BJ (cell line): Measurements from ENCODE around the gene SLC35A3. TPM values are rescaled to one million over a fixed set of nuclear protein-coding genes. Genes with fewer than 3 reads are reported as not detected.

ENCODE experiments used
- CTCF ChIA-PET: fragments of 350-600 bp; formaldehyde crosslinking; extraction: SDS; loops from one replicate; lab custom pipeline; 2021; ENCODE audit warnings: antibody characterized with exemption, inconsistent platforms; lab: Yijun Ruan, JAX
- POLR2A ChIA-PET: fragments of 300-600 bp; sonication (Branson Sonifier 250); formaldehyde crosslinking; extraction: SDS; loops from one replicate; lab custom pipeline; 2021; ENCODE audit warnings: antibody characterized with exemption; lab: Charles Lee
- DNase-seq: peaks from one replicate; pipeline ENCODE4 v3.0.0-alpha.2; 2011; ENCODE audit warnings: low read depth
- H3K27me3 ChIP-seq: 2 replicates; pipeline ENCODE4 v1.6.0; 2011; ENCODE audit warnings: low read length; ENCODE audit not compliant: control insufficient read depth, insufficient read depth
- H3K36me3 ChIP-seq: 2 replicates; pipeline ENCODE4 v1.5.1; 2011; ENCODE audit warnings: low read length; ENCODE audit not compliant: control insufficient read depth, insufficient read depth
- H3K4me3 ChIP-seq: 2 replicates; pipeline ENCODE4 v1.5.1; 2011; ENCODE audit warnings: low read depth, mild to moderate bottlenecking, control low read depth, low read length
- polyA plus RNA-seq: library from polyadenylated mRNA; depleted of rRNA; stranded (reverse); fragments of >200 nt; gene quantifications from 2 replicates; pipeline ENCODE4 v1.2.3, GENCODE V29; 2011
- TF ChIP-seq, protein P1 (sequence below): IDR thresholded peaks from 2 replicates; pipeline ENCODE4 v1.5.1; 2011; ENCODE audit warnings: low read depth, mild to moderate bottlenecking, control low read depth, inconsistent platforms, low read length, moderate library complexity; ENCODE audit not compliant: insufficient read depth

Gene SLC35A3
- polyA plus RNA-seq, 1 experiment, result 7.8 TPM

DNA sequence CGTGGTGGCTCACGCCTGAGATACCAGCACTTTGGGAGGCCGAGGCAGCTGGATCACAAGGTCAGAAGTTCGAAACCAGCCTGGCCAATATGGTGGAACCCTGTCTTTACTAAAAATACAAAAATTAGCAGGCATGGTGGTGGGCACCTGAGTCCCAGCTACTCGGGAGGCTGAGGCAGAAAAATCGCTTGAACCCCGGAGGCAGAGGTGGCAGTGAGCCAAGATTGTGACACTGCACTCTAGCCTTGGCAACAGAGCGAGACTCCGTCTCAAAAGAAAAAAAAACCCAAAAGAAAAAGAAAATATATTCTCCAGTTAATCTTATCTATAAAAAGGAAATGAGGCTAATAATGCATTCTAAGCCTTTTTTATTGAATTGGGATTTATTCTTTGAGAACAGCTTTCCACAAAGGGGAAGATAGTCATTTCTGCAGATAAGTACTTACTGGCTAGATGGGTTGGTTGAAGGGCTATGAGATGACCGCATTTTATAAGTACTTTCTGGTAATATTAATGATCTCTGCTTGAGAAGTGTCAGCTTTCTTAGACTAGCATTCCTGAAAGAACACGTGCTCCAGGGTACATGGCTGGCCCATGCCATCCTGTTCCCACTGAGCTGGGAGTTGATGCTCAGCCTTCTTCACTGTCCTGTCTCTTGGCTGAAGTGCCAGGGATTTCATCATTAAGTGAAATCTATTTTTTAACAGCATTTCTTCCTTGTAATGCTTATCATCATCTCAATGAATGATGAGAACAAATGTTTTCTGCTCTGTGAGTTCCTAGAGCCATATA, 105.0 kb downstream of the SLC35A3 start:
- Histone ChIP-seq H3K36me3 (peaks cover 12% of the 10 kb centered on the region), H3K27me3 (no peaks in the 10 kb centered on the region), H3K4me3 (no peak overlapping the region)
- TF ChIP-seq, protein P1, sequence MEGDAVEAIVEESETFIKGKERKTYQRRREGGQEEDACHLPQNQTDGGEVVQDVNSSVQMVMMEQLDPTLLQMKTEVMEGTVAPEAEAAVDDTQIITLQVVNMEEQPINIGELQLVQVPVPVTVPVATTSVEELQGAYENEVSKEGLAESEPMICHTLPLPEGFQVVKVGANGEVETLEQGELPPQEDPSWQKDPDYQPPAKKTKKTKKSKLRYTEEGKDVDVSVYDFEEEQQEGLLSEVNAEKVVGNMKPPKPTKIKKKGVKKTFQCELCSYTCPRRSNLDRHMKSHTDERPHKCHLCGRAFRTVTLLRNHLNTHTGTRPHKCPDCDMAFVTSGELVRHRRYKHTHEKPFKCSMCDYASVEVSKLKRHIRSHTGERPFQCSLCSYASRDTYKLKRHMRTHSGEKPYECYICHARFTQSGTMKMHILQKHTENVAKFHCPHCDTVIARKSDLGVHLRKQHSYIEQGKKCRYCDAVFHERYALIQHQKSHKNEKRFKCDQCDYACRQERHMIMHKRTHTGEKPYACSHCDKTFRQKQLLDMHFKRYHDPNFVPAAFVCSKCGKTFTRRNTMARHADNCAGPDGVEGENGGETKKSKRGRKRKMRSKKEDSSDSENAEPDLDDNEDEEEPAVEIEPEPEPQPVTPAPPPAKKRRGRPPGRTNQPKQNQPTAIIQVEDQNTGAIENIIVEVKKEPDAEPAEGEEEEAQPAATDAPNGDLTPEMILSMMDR, result no peak
- POLR2A ChIA-PET, result no interaction called here
- no peak for DNase-seq
- CTCF ChIA-PET, result interaction anchor here (1.0 to 1.3 kb wide), 2 partner anchors 9 to 11 kb away, joined by 3 to 4 read pairs; no protein-coding TSS in a partner anchor

DNA sequence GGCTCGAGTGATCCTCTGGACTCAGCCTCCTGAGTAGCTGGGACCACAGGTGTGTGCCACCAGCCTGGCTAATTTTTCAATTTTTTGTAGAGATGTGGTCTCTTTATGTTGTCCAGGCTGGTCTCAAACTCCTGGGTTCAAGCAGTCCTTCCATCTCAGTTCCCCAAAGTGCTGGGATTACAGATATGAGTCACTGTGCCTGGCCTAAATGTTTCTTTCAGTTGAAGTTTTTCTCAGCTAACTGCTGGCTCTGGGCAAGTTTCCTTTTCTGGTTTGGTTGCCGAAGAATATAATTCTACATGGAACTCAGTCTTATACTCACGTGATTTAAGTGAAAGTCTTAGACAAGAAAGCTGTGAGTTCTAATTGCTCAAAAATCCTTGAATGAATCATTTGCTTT, 106.0 kb downstream of the SLC35A3 start:
- TF ChIP-seq, protein P1, result no peak
- no peaks in the 10 kb centered on the region for H3K27me3 ChIP-seq
- peaks cover 11% of the 10 kb centered on the region for H3K36me3 ChIP-seq
- no peak overlapping the region for H3K4me3 ChIP-seq
- CTCF ChIA-PET, result interaction anchor here (1.0 to 1.3 kb wide), 3 partner anchors 10 to 12 kb away, joined by 3 to 4 read pairs (median 3); no protein-coding TSS in a partner anchor
- POLR2A ChIA-PET, result no interaction called here
- DNase-seq, result no peak

DNA sequence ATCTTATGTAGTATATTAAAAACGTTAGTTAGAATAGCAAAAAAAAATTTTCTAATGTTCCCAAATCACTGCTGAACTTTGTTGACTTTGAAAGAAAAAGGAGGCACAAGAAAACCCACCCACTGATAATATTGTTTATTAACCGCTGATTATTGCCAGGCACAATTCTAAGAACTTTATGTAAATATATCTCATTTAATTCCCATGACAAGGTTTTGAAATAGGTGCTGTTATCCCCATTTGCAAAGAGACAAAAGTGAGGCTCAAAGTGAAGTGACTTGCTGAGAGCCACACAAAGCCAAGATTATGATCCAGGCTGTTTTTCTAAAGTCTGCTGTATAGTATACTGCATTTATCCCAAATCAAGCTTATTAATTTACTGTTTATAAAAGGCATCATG, 106.5 kb downstream of the SLC35A3 start:
- Histone ChIP-seq H3K36me3 (peaks cover 11% of the 10 kb centered on the region), H3K4me3 (no peak overlapping the region), H3K27me3 (no peaks in the 10 kb centered on the region)
- ChIA-PET POLR2A (no interaction called here), CTCF (interaction anchor here (1.2 to 1.3 kb wide), 2 partner anchors 10 to 11 kb away, joined by 3 read pairs; no protein-coding TSS in a partner anchor)
- TF ChIP-seq, protein P1, result no peak
- no peak for DNase-seq

DNA sequence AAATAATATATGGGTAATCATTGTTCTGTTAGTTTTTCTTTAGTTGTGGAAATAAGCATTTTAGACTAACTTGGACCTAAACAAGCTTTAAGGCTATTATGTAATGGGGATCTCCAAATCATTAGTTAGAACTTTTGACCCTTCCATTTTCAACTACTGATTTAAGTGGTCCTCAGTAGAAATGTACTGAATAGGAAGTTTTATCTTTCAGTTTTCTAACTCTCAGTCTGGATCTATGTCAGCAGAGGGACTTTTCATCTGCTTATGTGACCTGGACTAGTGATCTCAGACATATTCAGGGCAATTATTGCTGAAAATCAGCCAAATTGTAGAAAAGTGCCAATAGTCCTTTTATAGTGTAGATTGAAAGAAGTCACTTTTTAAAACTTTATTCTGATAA, 106.9 kb downstream of the SLC35A3 start:
- H3K36me3 ChIP-seq, result peaks cover 10% of the 10 kb centered on the region
- TF ChIP-seq, protein P1, result no peak
- CTCF ChIA-PET, result interaction anchor here (1.2 kb wide), 1 partner anchor 11 kb away, joined by 3 read pairs; no protein-coding TSS in a partner anchor
- POLR2A ChIA-PET, result no interaction called here
- no peaks in the 10 kb centered on the region for H3K27me3 ChIP-seq
- DNase-seq, result no peak
- H3K4me3 ChIP-seq, result no peak overlapping the region

DNA sequence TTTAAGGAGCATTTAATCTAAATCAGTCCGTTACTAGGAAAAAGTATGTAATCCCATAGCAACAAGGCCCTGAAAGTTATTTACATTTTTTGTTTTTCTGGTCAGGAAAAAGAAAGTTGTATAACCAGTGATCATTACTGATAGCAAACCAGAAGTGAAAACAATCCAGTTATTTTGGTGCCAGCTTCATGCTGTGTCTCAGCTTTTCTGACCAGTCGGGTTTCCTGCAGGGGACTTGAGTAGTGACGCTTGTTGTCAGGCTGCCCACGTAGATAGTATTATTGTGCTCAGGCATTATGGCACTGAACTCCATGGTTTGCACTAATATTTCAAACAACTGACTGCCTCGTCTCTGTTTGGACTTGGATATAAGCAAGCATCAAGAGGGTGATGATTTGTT, 107.7 kb downstream of the SLC35A3 start:
- POLR2A ChIA-PET, result no interaction called here
- DNase-seq, result no peak
- CTCF ChIA-PET, result no interaction called here
- TF ChIP-seq, protein P1, result no peak
- Histone ChIP-seq H3K4me3 (no peak overlapping the region), H3K36me3 (peaks cover 9% of the 10 kb centered on the region), H3K27me3 (no peaks in the 10 kb centered on the region)
